T-helper 1 cell treated with Interleukin-12 subunit alpha and Interleukin-12 subunit beta and Interleukin-4 antibody, amounts not matched to agents 30 μg/mL and 1 μg/mL, for 36 hours (primary cell): ENCODE results near the gene KCNJ4.

ENCODE experiments used
- H3K27ac Mint-ChIP-seq: one replicate; pipeline ENCODE4 v1.8.0; 2021; ENCODE audit warnings: mild to moderate bottlenecking, mixed read lengths
- H3K27me3 Mint-ChIP-seq: one replicate; pipeline ENCODE4 v1.8.0; 2021; ENCODE audit warnings: low read depth, mixed read lengths
- H3K36me3 Mint-ChIP-seq: one replicate; pipeline ENCODE4 v1.8.0; 2021; ENCODE audit warnings: low read depth, mixed read lengths
- H3K4me1 Mint-ChIP-seq: one replicate; pipeline ENCODE4 v1.8.0; 2021; ENCODE audit warnings: low read depth, mixed read lengths
- H3K4me3 Mint-ChIP-seq: one replicate; pipeline ENCODE4 v1.8.0; 2021; ENCODE audit warnings: mild to moderate bottlenecking, moderate library complexity, mixed read lengths
- H3K9me3 Mint-ChIP-seq: one replicate; pipeline ENCODE4 v1.8.0; 2021; ENCODE audit warnings: mixed read lengths

Gene KCNJ4

DNA sequence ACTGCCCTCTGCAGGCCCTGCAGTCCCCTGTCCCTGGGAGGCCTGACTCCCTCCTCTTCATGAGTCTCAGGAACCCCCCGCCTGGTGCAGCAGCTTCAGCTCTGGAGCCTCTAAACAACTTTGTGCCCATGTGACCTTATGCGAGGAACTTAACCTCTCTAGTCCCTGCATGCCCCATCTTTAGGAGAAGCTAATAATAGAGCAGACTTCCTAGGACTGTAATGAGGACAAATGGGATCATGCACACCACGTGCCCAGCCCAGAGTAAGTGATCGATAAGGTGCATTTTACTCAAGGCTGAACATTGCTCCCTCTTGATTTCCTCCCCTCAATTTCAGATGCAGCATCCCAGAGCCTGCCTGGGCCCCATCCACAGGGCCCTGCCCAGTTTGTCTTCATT lies 19.0 kb downstream of the KCNJ4 start:
- Mint-ChIP-seq H3K4me1 (no peaks in the 10 kb centered on the region), H3K4me3 (no peak overlapping the region), H3K27me3 (peaks cover 6% of the 10 kb centered on the region)

DNA sequence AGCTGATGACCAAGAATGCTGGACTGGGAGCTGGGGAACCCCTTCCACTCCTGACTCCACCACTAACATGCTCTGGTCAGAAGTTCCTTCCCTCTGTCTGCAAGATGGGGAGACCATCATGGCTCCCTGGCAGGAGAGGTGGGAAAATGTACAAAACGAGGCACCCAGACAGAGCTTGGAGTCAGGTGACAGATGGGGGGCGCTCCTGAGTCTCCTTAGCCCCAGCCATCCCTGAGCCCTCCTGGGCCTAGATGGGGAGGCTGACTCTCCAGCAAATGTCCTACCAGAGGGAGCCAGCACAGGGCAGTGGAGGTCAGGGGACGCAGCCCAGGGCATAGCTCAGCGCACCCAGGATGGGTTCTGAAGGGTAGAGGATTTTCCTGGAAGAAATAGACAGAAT lies 20.0 kb downstream of the KCNJ4 start:
- H3K9me3 Mint-ChIP-seq = no peaks in the 10 kb centered on the region
- H3K27me3 Mint-ChIP-seq = no peaks in the 10 kb centered on the region
- H3K4me1 Mint-ChIP-seq = no peaks in the 10 kb centered on the region
- H3K36me3 Mint-ChIP-seq = no peaks in the 10 kb centered on the region
- no peak overlapping the region for H3K27ac Mint-ChIP-seq
- H3K4me3 Mint-ChIP-seq = no peak overlapping the region

More for the DNA sequence above, 19.0 kb downstream of the KCNJ4 start:
- no peaks in the 10 kb centered on the region for H3K36me3 Mint-ChIP-seq
- H3K27ac Mint-ChIP-seq = no peak overlapping the region
- no peaks in the 10 kb centered on the region for H3K9me3 Mint-ChIP-seq

DNA sequence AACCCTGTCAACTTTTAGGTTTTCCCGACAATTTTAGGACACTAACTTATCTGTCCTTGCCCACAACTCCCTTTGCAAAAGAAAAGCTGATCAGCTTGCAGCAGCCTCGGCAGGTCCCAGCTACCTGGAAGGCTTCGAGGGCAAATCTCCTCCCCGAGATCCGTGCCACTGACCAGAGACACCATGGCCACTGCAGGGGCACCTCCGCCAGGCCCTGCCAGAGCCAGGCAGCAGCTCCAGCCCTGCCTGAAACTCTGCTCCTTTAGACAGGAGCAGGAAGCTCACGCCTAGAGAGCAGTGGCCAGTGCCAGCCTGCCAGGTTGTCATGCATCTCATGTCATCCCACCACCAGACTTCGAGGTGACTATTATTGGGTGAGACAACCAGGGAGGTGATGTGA lies 21.1 kb downstream of the KCNJ4 start:
- Mint-ChIP-seq H3K27ac (no peak overlapping the region), H3K4me1 (no peaks in the 10 kb centered on the region), H3K4me3 (no peak overlapping the region), H3K9me3 (no peaks in the 10 kb centered on the region), H3K27me3 (no peaks in the 10 kb centered on the region), H3K36me3 (no peaks in the 10 kb centered on the region)

DNA sequence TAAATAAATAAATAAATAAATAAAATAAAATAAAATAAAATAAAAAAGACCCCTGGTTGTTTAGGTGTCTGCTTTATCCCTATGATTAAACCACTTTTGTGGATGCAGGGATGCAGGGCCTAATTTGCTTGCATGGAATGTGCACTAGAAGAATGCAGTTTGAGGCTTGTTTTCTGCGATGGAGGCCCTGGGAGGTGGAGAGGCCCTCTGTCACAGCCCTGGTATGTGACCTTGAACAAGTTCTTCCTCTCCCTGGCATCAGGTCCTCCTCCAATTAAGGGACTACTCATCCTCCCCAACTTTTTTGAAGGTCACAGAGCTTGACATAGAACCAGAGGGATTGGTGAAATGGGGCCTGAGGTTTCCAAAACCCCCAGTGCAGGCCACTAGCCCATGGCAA lies 22.7 kb downstream of the KCNJ4 start:
- Mint-ChIP-seq H3K4me3 (no peak overlapping the region), H3K27me3 (no peaks in the 10 kb centered on the region), H3K27ac (no peak overlapping the region), H3K36me3 (no peaks in the 10 kb centered on the region), H3K9me3 (no peaks in the 10 kb centered on the region), H3K4me1 (no peaks in the 10 kb centered on the region)

DNA sequence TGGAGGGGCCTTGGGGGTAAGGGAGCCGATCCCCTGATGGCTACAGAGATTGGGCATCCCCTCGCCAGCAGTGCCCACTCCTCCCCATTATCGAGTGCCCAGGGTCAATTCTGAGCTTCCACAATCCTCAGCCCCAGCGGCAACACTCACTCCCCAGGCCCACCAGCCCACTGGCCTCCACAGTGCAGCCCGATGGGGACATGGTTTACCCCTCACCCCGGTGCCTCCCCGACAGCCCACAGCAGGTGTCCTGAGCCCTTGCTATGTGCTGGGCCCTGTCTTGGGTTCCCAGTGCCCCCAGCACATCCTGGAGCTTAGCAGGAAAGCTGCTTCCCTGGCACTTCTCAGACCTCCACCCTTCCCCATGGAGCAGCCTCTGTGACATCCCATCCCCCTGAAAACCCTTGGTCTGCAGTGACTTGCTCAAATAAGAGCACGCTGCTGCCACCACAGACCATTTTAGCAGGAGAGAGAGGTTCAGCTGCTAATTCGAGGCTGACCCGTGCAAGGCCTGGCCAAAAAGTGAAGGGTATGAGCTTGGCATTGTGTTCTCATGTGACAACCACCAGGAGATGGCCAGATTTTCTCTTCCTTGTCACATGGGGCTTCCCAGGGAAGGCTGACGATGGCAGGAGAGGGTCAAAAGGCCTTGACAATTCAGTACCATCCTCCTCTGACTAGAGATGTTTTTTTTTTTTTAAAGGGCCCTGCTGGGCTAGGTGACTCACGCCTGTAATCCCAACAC lies 23.6 kb downstream of the KCNJ4 start:
- Mint-ChIP-seq H3K9me3 (no peaks in the 10 kb centered on the region), H3K4me3 (no peak overlapping the region)

DNA sequence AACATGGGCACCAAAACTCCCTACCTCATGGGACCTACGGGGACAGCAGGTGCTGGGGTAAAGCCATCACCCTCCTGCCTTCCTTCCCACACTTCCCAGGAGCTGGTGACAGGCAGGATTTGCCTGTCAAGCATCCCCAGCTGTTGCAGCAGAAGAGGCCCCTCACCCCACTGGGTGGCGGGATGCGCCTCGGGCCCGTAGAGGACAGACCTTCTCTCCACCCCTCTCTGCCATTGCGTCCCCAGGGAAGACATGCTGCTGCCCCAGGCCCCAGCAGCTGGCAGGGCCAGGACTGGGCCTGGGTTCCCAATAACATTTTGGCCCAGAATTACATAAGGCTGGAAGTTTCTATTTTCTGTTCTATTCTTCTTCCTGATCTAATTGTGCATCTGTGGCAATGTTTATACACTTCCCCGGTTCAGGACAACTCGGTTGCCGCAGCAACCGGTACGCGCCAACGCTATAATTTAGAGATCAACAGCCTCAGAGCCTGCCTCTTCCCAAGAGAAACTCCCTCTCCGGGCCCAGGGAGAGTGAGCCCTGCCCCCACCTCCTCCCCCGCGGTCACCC lies 25.4 kb downstream of the KCNJ4 start:
- Mint-ChIP-seq H3K4me1 (no peaks in the 10 kb centered on the region), H3K9me3 (no peaks in the 10 kb centered on the region), H3K27ac (no peak overlapping the region), H3K27me3 (no peaks in the 10 kb centered on the region), H3K36me3 (no peaks in the 10 kb centered on the region), H3K4me3 (no peak overlapping the region)

More for the DNA sequence above, 23.6 kb downstream of the KCNJ4 start:
- Mint-ChIP-seq H3K36me3 (no peaks in the 10 kb centered on the region), H3K27me3 (no peaks in the 10 kb centered on the region), H3K27ac (no peak overlapping the region), H3K4me1 (no peaks in the 10 kb centered on the region)

DNA sequence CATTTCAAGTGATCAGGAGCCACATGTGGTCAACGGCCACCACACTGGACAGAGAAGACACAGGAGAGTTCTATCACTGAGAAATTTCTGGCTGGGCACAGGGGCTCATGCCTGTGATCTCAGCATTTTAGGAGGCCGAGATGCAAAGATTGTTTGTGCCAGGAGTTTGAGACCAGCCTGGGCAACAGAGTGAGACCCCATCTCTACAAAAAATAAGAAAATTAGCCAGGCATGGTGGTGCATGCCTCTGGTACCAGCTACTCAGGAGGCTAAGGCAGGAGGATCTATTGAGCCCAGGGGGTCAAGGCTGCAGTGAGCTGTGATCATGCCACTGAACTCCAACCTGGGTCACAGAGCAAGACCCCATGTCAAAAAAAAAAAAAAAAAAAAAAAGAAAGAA lies 26.3 kb downstream of the KCNJ4 start:
- no peak overlapping the region for H3K4me3 Mint-ChIP-seq
- no peaks in the 10 kb centered on the region for H3K9me3 Mint-ChIP-seq
- H3K27me3 Mint-ChIP-seq = no peaks in the 10 kb centered on the region
- no peaks in the 10 kb centered on the region for H3K4me1 Mint-ChIP-seq
- no peak overlapping the region for H3K27ac Mint-ChIP-seq
- no peaks in the 10 kb centered on the region for H3K36me3 Mint-ChIP-seq

DNA sequence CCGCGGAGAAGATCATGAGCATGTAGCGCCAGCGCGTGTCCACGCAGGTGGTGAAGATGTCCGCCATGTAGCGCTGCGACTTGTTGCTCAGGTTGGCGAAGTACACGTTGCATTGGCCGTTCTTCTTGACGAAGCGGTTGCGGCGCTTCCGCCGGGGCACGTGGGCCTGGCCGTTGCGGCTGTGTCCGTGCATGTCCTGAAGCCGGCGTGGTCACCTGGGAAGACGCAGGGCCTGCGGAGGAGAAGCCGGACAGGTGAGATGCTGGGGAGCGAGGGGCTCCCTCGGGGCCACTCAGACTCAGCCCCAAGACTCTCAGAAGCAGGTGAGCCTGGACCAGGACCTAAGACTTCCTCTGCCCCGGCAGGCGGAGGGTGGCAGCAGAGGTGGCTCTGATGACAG lies 27.1 kb downstream of the KCNJ4 start:
- no peaks in the 10 kb centered on the region for H3K4me1 Mint-ChIP-seq

DNA sequence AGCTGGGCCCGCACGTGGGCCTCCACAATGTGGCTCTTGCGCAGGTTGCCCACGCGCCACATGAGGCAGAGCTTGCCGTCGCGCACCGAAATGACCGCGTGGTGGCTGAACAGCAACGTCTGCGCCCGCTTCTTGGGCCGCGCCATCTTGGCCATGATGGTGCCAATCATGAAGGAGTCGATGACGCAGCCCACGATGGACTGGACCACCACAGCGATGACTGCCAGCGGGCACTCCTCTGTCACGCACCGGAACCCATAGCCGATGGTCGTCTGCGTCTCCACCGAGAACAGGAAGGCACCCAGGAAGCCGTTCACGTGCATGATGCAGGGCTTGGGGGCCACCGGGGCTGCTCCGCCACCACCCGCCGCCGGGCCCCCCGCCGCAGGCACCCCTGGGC lies 27.5 kb downstream of the KCNJ4 start:
- Mint-ChIP-seq H3K4me1 (no peaks in the 10 kb centered on the region), H3K27ac (no peak overlapping the region), H3K36me3 (no peaks in the 10 kb centered on the region), H3K27me3 (no peaks in the 10 kb centered on the region), H3K4me3 (no peak overlapping the region), H3K9me3 (no peaks in the 10 kb centered on the region)

More for the DNA sequence above, 27.1 kb downstream of the KCNJ4 start:
- Mint-ChIP-seq H3K4me3 (no peak overlapping the region), H3K9me3 (no peaks in the 10 kb centered on the region), H3K36me3 (no peaks in the 10 kb centered on the region), H3K27ac (no peak overlapping the region), H3K27me3 (no peaks in the 10 kb centered on the region)

DNA sequence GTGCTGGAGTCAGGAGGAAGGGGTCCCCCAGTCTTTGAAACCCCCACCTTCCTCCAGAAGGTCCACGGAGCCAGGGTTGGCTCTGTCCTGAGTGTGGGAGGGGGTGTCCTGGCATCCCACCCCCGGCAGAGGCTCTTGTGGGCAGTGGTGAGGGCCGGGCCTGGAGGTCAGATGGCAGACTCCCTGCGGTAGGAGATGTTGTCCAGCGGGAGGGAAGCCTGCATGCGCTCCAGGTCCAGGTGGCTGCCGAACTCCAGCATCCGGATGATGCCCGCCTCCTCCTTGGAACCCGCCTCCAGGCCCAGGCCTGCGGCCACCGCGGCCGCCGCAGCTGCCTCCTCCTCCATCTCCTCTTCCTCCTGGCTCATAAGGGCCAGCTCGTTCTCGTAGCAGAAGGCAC lies 28.4 kb downstream of the KCNJ4 start:
- Mint-ChIP-seq H3K4me3 (no peak overlapping the region), H3K9me3 (no peaks in the 10 kb centered on the region), H3K27me3 (no peaks in the 10 kb centered on the region), H3K27ac (no peak overlapping the region), H3K4me1 (no peaks in the 10 kb centered on the region), H3K36me3 (no peaks in the 10 kb centered on the region)

DNA sequence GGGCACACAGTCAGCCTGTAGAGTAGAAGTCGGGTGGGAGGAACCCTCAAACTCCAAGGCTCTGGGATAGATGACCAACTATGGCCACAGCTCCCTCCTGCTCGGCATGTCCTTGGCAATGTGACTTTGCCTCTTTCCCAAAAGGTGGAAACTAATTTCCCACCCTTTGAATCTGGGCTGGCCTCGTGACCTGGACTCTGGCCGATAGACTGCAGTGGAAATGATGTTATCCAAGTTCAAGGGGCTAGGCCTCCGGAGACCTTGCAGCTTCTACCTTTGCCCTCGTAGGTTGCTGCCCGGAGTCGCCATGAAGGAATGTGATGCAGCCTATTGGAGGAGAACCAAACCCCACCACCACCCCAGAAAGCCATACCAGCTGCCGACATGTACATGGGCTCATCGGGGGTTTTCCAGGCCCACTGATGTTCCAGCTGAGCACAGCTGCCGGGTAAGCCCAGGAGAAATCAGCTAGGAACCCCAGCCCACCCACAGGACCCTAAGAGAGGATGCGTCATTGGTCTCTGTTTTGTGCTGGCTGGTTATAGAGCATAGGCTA lies 30.4 kb downstream of the KCNJ4 start:
- no peaks in the 10 kb centered on the region for H3K4me1 Mint-ChIP-seq
- no peaks in the 10 kb centered on the region for H3K9me3 Mint-ChIP-seq
- no peaks in the 10 kb centered on the region for H3K36me3 Mint-ChIP-seq
- H3K27me3 Mint-ChIP-seq = no peaks in the 10 kb centered on the region
- no peak overlapping the region for H3K4me3 Mint-ChIP-seq
- no peak overlapping the region for H3K27ac Mint-ChIP-seq

DNA sequence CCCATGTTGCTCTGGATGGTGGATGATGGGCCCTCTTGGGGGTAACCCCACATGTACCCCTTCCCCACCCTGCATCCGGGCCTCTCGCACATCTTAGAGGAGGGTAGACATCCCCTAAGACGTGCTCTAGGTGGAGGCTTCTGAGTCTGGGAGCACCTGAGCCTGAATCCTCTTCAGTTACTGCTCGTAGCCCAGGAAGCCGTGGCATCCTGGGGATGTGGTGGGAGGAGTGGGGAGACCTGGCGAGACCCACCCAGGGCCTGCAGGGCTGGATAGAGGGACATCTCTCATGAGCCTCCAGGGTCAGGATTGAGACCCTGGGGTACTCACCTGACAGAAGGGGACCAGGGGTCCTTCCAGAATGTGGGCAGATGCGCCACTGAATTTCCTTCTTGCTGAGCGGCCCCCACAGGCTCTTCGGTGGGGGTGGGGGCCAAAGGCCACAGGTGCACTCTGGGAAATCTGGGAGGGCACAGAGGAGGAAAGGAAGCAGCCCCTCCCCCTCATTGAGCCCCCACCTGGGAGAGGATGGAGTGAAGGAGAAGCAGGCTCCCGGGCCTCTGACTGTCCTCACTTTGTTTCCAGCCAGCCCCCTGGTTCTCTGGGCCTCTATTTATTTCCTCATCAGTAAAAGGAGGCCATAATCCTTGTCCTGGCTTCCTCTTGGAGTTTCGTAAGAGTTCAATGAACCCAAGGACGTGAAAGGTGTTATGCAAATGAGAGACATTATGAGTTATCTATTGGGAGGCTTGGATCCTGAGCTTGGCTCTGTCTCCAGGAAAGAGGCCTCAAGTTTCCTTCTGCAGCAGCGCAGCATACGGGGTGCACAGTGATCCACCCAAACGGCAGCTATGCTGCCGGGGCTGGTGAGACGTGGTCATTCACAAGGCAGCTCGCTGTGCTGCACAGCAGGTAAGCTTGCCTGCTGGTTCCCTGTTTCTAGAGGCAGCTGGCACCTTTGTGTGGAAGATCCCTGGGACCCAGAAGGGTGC lies 31.2 kb downstream of the KCNJ4 start:
- Mint-ChIP-seq H3K36me3 (no peaks in the 10 kb centered on the region), H3K9me3 (no peaks in the 10 kb centered on the region), H3K27ac (no peak overlapping the region), H3K4me1 (no peaks in the 10 kb centered on the region), H3K4me3 (no peak overlapping the region), H3K27me3 (no peaks in the 10 kb centered on the region)

DNA sequence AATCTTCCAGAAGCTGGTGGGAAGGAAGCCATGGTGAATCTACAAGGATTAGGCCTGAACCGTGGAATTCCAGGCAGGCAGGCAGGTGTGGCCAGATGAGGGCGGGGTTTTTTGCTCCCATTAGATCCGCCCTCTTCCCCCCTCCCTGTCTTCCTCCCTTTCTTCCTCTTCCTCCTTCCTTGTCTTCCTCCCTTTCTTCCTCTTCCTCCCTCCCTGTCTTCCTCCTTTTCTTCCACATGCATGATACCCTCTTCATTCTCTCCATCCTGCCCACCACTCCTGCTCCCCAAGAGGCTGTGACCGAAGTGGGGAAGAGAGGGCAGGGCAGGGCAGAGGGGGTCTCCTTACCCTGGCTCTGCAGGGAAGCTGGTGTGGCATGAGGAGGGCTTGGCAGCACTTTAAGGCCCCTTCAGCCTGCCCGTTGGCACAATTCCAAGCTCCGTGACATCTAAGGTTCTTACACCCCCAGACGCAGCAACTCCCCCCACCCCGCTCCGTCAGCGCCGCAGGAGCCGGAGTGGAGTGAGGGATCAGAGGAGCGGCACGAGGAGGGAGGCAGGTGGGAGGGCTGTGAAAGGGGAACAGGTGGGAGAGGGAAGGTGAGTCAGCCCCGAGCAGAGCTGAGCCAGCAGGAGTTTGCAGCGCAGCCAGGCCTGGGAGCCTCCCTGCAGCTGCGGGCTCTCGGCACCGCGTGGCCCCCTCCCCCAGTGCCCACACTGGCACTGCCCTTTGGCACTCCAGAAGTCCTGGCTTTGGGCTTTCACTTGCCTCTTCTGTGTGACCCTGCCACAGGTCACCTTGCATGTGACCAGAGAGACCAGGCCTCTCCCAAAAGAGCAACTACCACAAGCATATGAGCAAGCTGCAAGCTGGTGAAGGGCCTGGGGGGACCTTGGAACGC lies 32.1 kb downstream of the KCNJ4 start:
- Mint-ChIP-seq H3K27ac (no peak overlapping the region), H3K4me1 (no peaks in the 10 kb centered on the region), H3K4me3 (no peak overlapping the region), H3K9me3 (no peaks in the 10 kb centered on the region), H3K27me3 (no peaks in the 10 kb centered on the region), H3K36me3 (no peaks in the 10 kb centered on the region)

DNA sequence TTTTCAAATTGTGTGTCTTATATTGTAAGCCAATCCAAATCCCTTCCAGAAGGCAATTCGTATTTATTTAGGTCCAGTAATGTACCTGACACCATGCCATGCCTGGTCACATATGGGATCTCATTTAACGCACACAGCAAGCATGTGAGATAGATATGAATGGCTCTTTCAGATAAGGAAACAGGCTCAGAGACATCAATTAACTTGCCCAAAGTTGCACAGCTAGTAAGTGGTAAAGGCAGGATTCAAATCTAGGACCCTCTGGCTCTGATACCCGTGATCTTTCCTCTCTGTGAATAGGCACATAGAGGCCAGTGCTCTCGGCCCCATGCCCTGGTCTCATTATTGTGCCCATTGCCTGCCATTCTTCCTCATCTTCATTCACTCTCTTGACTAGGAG lies 34.3 kb downstream of the KCNJ4 start:
- no peak overlapping the region for H3K4me3 Mint-ChIP-seq
- no peaks in the 10 kb centered on the region for H3K27me3 Mint-ChIP-seq
- H3K4me1 Mint-ChIP-seq = no peaks in the 10 kb centered on the region
- H3K27ac Mint-ChIP-seq = no peak overlapping the region
- H3K36me3 Mint-ChIP-seq = no peaks in the 10 kb centered on the region
- no peaks in the 10 kb centered on the region for H3K9me3 Mint-ChIP-seq
